Endothelial cell of umbilical vein (primary cell): ENCODE measurements around the gene FBH1. TPM values are rescaled to one million over a fixed set of nuclear protein-coding genes. Genes with fewer than 3 reads are reported as not detected.

Experiments used
- BruUV-seq: library from RNA; stranded (reverse); fragments of 400-500 nt; replicated peaks from 2 replicates; lab custom pipeline; 2021; lab: Mats Ljungman, UMichigan
- CTCF ChIA-PET: fragments of 300-600, 350-600 bp; sonication (Branson Sonifier 250); formaldehyde crosslinking; loops from one replicate; lab custom pipeline; 2021; ENCODE audit warnings: antibody characterized with exemption, inconsistent platforms; lab: Charles Lee
- POLR2A ChIA-PET: fragments of 300-600, 350-600 bp; sonication (Branson Sonifier 250); formaldehyde crosslinking; loops from one replicate; lab custom pipeline; 2021; ENCODE audit warnings: antibody characterized with exemption, inconsistent platforms; lab: Charles Lee
- DNase-seq: peaks from one replicate; pipeline ENCODE4 v3.0.0-alpha.2; 2011; ENCODE audit warnings: low read depth, low spot score
- FAIRE-seq: peaks from 2 replicates; lab custom pipeline; 2011; peaks lifted over from hg19 to GRCh38; lab: Jason Lieb, UNC
- H2AFZ ChIP-seq: 2 replicates; pipeline ENCODE4 v1.6.0; 2012; ENCODE audit warnings: low read depth, low read length, control low read depth, inconsistent platforms
- H3K27ac ChIP-seq: 2 replicates; pipeline ENCODE4 v1.5.1; 2011; ENCODE audit warnings: low read depth, mild to moderate bottlenecking, control low read depth, low read length, moderate library complexity; ENCODE audit not compliant: insufficient read depth
- H3K27me3 ChIP-seq, 2 experiments: 2 replicates each; pipeline versions ENCODE4 v1.6.0 to v1.6.1; 2011; ENCODE audit warnings: low read length in 2 of 2, mixed read lengths in 1 of 2; ENCODE audit not compliant: control insufficient read depth in 2 of 2, insufficient read depth in 2 of 2
- H3K36me3 ChIP-seq, 2 experiments: 2 replicates in 1 of 2; 3 replicates in 1 of 2; pipeline ENCODE4 v1.5.1; 2011; ENCODE audit warnings: low read length in 2 of 2, mild to moderate bottlenecking in 1 of 2, moderate library complexity in 1 of 2; ENCODE audit not compliant: control insufficient read depth in 2 of 2, insufficient read depth in 2 of 2; ENCODE audit errors: extremely low read depth in 1 of 2
- H3K4me1 ChIP-seq: 3 replicates; pipeline ENCODE4 v1.5.1; 2011; ENCODE audit warnings: mild to moderate bottlenecking, low read length; ENCODE audit not compliant: control insufficient read depth, insufficient read depth; ENCODE audit errors: extremely low read depth
- H3K4me2 ChIP-seq: 2 replicates; pipeline ENCODE4 v1.6.1; 2011; ENCODE audit warnings: low read length, control low read depth, mixed read lengths; ENCODE audit not compliant: insufficient read depth
- H3K4me3 ChIP-seq, 3 experiments: fragments of 200-600 bp in 1 of 3; sonication (generic), shearing (Covaris generic) in 1 of 3; replicated peaks in 1 of 3; 2 replicates each; pipeline ENCODE4 v1.5.1; 2011 to 2016; ENCODE audit warnings: control low read depth in 3 of 3, low read length in 3 of 3, mild to moderate bottlenecking in 2 of 3, inconsistent platforms in 1 of 3, low read depth in 1 of 3, moderate library complexity in 1 of 3; ENCODE audit not compliant: insufficient read depth in 1 of 3
- H3K79me2 ChIP-seq: 2 replicates; pipeline ENCODE4 v1.6.0; 2012; ENCODE audit warnings: low read length, inconsistent platforms; ENCODE audit not compliant: control insufficient read depth, insufficient read depth
- H3K9ac ChIP-seq: replicated peaks from 2 replicates; pipeline ENCODE3; 2011; ENCODE audit warnings: low read length, control low read depth; ENCODE audit not compliant: insufficient read depth; ENCODE audit errors: extremely low read depth
- H3K9me1 ChIP-seq: replicated peaks from 3 replicates; pipeline ENCODE4 v1.6.0; 2011; ENCODE audit warnings: mild to moderate bottlenecking, low read length; ENCODE audit not compliant: control insufficient read depth, insufficient read depth; ENCODE audit errors: extremely low read depth
- H3K9me3 ChIP-seq: replicated peaks from 2 replicates; pipeline ENCODE4 v1.5.1; 2012; ENCODE audit warnings: low read length, inconsistent platforms; ENCODE audit not compliant: control insufficient read depth, insufficient read depth
- H4K20me1 ChIP-seq: replicated peaks from 2 replicates; pipeline ENCODE3; 2011; ENCODE audit warnings: mild to moderate bottlenecking, low read length; ENCODE audit not compliant: control insufficient read depth, insufficient read depth; ENCODE audit errors: extremely low read depth
- EZH2 ChIP-seq: IDR thresholded peaks from 2 replicates; pipeline ENCODE4 v1.6.1; 2012; ENCODE audit warnings: borderline replicate concordance, low read depth, mild to moderate bottlenecking, moderate library complexity, low read length, inconsistent platforms; ENCODE audit not compliant: severe bottlenecking
- FOS ChIP-seq: IDR thresholded peaks from 2 replicates; pipeline ENCODE4 v1.6.1; 2011; ENCODE audit warnings: mild to moderate bottlenecking, low read length, moderate library complexity, borderline replicate concordance; ENCODE audit not compliant: insufficient read depth
- GATA2 ChIP-seq: IDR thresholded peaks from 2 replicates; pipeline ENCODE4 v1.7.0; 2011; ENCODE audit warnings: low read depth, mild to moderate bottlenecking, moderate library complexity, mixed read lengths, low read length; ENCODE audit not compliant: insufficient read length, insufficient read depth
- JUN ChIP-seq: IDR thresholded peaks from 2 replicates; pipeline ENCODE4 v1.6.1; 2011; ENCODE audit warnings: borderline replicate concordance, low read depth; ENCODE audit not compliant: insufficient read length, insufficient read depth
- MAX ChIP-seq: IDR thresholded peaks from 2 replicates; pipeline ENCODE4 v1.6.1; 2011; ENCODE audit not compliant: insufficient read depth, insufficient read length
- MYC ChIP-seq: IDR thresholded peaks from one replicate; pipeline ENCODE4 v1.6.1; 2011; ENCODE audit warnings: mild to moderate bottlenecking, low read depth, low read length
- POLR2A ChIP-seq: IDR thresholded peaks from 2 replicates; pipeline ENCODE4 v1.6.1; 2012; ENCODE audit warnings: low read depth, mild to moderate bottlenecking, control low read depth, low read length
- POLR2AphosphoS5 ChIP-seq: IDR thresholded peaks from 2 replicates; pipeline ENCODE4 v1.6.1; 2012; ENCODE audit warnings: low read depth, mild to moderate bottlenecking, control low read depth, low read length, moderate library complexity; ENCODE audit not compliant: insufficient read depth
- dilution Hi-C: fragments of 300-500 bp; cut with MboI; formaldehyde crosslinking; loops from one replicate; pipeline ENCODE4 v1.15.0; 2019; ENCODE audit warnings: low sequenced_read_pairs; ENCODE audit not compliant: extremely low pct_ligation_motif_present
- intact Hi-C: fragments of 100-400 bp; cut with micrococcal nuclease; formaldehyde crosslinking; loops from one replicate; pipeline ENCODE4 v1.10.0; 2022
- polyA plus RNA-seq, 4 experiments: library from polyadenylated mRNA; depleted of rRNA in 3 of 4; stranded (reverse) in 3 of 4; unstranded in 1 of 4; fragments of >200 nt; gene quantifications; 2 replicates each; pipeline versions ENCODE4 v1.2.1 to v1.2.3, GENCODE V29; 2011 to 2012; ENCODE audit warnings: missing spikeins in 1 of 4
- total RNA-seq: library from RNA; stranded (reverse); gene quantifications from 2 replicates; pipeline ENCODE4 v1.2.3, GENCODE V29; 2021
- TF ChIP-seq, protein P1 (sequence below), 2 donors: IDR thresholded peaks; 1 replicate in 1 of 2; 2 replicates in 1 of 2; pipeline ENCODE4 v1.5.1; 2011; ENCODE audit warnings: low read length in 2 of 2, mild to moderate bottlenecking in 2 of 2, moderate library complexity in 2 of 2, control low read depth in 1 of 2, inconsistent platforms in 1 of 2, low read depth in 1 of 2; ENCODE audit not compliant: insufficient read depth in 1 of 2; ENCODE audit errors: extremely low read depth in 1 of 2

The FBH1 gene
- total and polyA plus RNA-seq, 2 donors (not counting 3 experiments of a cell fraction or from before 2014, with no cell fraction given): 71.4 to 97.0 TPM

DNA sequence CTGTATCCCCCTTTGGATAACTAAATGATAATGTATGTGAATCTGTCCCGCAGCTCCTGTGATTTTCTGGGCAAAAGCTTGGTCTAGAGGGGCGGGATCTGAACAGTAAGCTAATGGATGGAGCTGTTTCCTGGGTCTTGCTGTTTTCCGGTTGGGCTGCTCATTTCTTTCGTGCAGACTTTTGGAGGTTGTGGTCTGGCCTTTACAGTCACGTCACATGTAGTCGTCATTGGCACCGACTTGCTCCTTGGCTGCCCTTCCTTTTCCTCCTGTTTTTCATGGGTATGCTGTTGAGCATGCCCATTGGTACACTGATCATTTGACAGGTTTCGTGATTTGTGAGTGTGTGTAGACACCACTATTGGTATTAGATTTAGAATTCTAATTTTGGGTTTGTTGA, 2.0 kb downstream of the FBH1 start:
- DNase-seq: peak; percentile 66
- ChIA-PET POLR2A (no interaction called here), CTCF (no interaction called here)
- Histone ChIP-seq H2AFZ (no peak overlapping the region), H3K36me3 (peaks cover 8 to 11% of the 10 kb centered on the region in 2 experiments), H3K9ac (no peak overlapping the region), H3K27me3 (no peaks in the 10 kb centered on the region), H4K20me1 (no peaks in the 10 kb centered on the region), H3K4me1 (peaks cover 36% of the 10 kb centered on the region), H3K4me3 (no peak overlapping the region), H3K27ac (peak overlapping the region; percentile 38), H3K9me1 (no peaks in the 10 kb centered on the region), H3K9me3 (no peaks in the 10 kb centered on the region), H3K4me2 (peak overlapping the region; percentile 64), H3K79me2 (peaks cover 53% of the 10 kb centered on the region)
- no TSS peak for BruUV-seq
- dilution Hi-C loops: no loop called here
- TF ChIP-seq JUN (no peak), MAX (no peak), POLR2AphosphoS5 (no peak), MYC (no peak), POLR2A (no peak), EZH2 (no peak), GATA2 (no peak), FOS (no peak)
- TF ChIP-seq, protein P1, sequence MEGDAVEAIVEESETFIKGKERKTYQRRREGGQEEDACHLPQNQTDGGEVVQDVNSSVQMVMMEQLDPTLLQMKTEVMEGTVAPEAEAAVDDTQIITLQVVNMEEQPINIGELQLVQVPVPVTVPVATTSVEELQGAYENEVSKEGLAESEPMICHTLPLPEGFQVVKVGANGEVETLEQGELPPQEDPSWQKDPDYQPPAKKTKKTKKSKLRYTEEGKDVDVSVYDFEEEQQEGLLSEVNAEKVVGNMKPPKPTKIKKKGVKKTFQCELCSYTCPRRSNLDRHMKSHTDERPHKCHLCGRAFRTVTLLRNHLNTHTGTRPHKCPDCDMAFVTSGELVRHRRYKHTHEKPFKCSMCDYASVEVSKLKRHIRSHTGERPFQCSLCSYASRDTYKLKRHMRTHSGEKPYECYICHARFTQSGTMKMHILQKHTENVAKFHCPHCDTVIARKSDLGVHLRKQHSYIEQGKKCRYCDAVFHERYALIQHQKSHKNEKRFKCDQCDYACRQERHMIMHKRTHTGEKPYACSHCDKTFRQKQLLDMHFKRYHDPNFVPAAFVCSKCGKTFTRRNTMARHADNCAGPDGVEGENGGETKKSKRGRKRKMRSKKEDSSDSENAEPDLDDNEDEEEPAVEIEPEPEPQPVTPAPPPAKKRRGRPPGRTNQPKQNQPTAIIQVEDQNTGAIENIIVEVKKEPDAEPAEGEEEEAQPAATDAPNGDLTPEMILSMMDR (IDR thresholded peaks at IDR 0.05; ENCODE audit: extremely low read depth in 1 of 2, insufficient read depth in 1 of 2, low read depth in 1 of 2, low read length in 2 of 2): no peak
- no peak for FAIRE-seq
- intact Hi-C loops: loop anchor here (1.0 to 5.0 kb wide), 3 partner anchors 53 to 195 kb away; partner anchors contain the start of genes IL15RA and RBM17
